ENCODE results near the gene UBXN6. TPM values are rescaled to one million over a fixed set of nuclear protein-coding genes. Genes with fewer than 3 reads are reported as not detected.

The UBXN6 gene
- total RNA-seq, 1 experiment from 2014 or later = 76.5 TPM

GRCh38 chr19:4502282-4503131 lies 44.9 kb upstream of the UBXN6 start:
- DNase-seq (ENCODE audit: low read depth, low spot score) = no peak
- Histone ChIP-seq H3K9me3 (ENCODE audit: control insufficient read depth in 1 of 2, insufficient read depth in 1 of 2, low read depth in 1 of 2, low read length in 2 of 2) (no peaks in the 10 kb centered on the region), H3K4me2 (ENCODE audit: low read length) (no peak overlapping the region), H3K4me3 (replicated peaks in 1 of 2; ENCODE audit: low read depth in 1 of 2, low read length in 2 of 2) (no peak overlapping the region), H3K9me2 (ENCODE audit: insufficient read depth) (no peaks in the 10 kb centered on the region), H3K4me1 (ENCODE audit: control insufficient read depth in 1 of 2, insufficient read depth in 2 of 2, low read length in 2 of 2) (peaks cover 0 to 11% of the 10 kb centered on the region in 2 experiments; a peak in 2 of 4 replicates), H3K27me3 (ENCODE audit: insufficient read depth, low read length) (no peaks in the 10 kb centered on the region), H3K9ac (ENCODE audit: low read length) (no peak overlapping the region), H2AFZ (ENCODE audit: low read depth, low read length, poor library complexity, severe bottlenecking) (no peak overlapping the region), H4K20me1 (ENCODE audit: insufficient read depth) (no peaks in the 10 kb centered on the region), H3K27ac (ENCODE audit: low read depth, low read length) (no peak overlapping the region), H3K36me3 (ENCODE audit: control insufficient read depth in 1 of 2, insufficient read depth in 2 of 2, low read length in 2 of 2) (peaks cover 0 to 4% of the 10 kb centered on the region in 2 experiments; a peak in 1 of 4 replicates), H3K79me2 (ENCODE audit: insufficient read depth, low read length) (no peaks in the 10 kb centered on the region)
- ATAC-seq = no peak
- ChIA-PET POLR2A (no interaction called here), RAD21 (ENCODE audit: low non-redundant PET in 1 of 2, low total read pairs in 2 of 2, uncharacterized antibody in 2 of 2, unreplicated experiment in 2 of 2) (no interaction called here), CTCF (no interaction called here)
- intact Hi-C loops (cut with micrococcal nuclease) = no loop called here
- no TSS peak for BruUV-seq (replicated peaks)
- no peak for TF ChIP-seq POLR2A (IDR thresholded peaks at IDR 0.05; ENCODE audit: borderline replicate concordance, extremely low read depth, insufficient read depth, insufficient read length)
- no peak for TF ChIP-seq SIN3A (IDR thresholded peaks at IDR 0.05; ENCODE audit: low read depth)
- TF ChIP-seq SRF (IDR thresholded peaks at IDR 0.05; ENCODE audit: low read depth) = no peak
- TF ChIP-seq TCF7L2 (IDR thresholded peaks at IDR 0.05; ENCODE audit: borderline replicate concordance, extremely low read depth, insufficient read depth, insufficient read length) = no peak
- TF ChIP-seq SP1 (IDR thresholded peaks at IDR 0.05; ENCODE audit: low read depth) = no peak
- no peak for TF ChIP-seq MAX (IDR thresholded peaks at IDR 0.05)
- no peak for TF ChIP-seq POLR2AphosphoS5 (IDR thresholded peaks at IDR 0.05; ENCODE audit: low read depth, low read length)
- TF ChIP-seq EGR1 (IDR thresholded peaks at IDR 0.05; ENCODE audit: low read depth) = no peak
- no peak for TF ChIP-seq ELF1 (IDR thresholded peaks at IDR 0.05; ENCODE audit: borderline replicate concordance, low read depth)
- no peak for TF ChIP-seq ZFX (IDR thresholded peaks at IDR 0.05)
- TF ChIP-seq CEBPB (IDR thresholded peaks at IDR 0.05; ENCODE audit: low read depth) = no peak
- no peak for TF ChIP-seq CTCF (IDR thresholded peaks at IDR 0.05 in 2 of 3, conservative IDR thresholded peaks at IDR 0.05 in 1 of 3; ENCODE audit: borderline replicate concordance in 1 of 3, insufficient read depth in 1 of 3, low read depth in 2 of 3, low read length in 2 of 3)
- TF ChIP-seq EZH2phosphoT487 (IDR thresholded peaks at IDR 0.05; ENCODE audit: borderline replicate concordance) = no peak
- TF ChIP-seq FOSL1 (IDR thresholded peaks at IDR 0.05; ENCODE audit: low read depth) = no peak
- TF ChIP-seq JUND (IDR thresholded peaks at IDR 0.05) = no peak
- TF ChIP-seq CBX3 (IDR thresholded peaks at IDR 0.05; ENCODE audit: low read depth) = no peak
- TF ChIP-seq EZH2 (IDR thresholded peaks at IDR 0.05) = no peak
- TF ChIP-seq, protein P1, sequence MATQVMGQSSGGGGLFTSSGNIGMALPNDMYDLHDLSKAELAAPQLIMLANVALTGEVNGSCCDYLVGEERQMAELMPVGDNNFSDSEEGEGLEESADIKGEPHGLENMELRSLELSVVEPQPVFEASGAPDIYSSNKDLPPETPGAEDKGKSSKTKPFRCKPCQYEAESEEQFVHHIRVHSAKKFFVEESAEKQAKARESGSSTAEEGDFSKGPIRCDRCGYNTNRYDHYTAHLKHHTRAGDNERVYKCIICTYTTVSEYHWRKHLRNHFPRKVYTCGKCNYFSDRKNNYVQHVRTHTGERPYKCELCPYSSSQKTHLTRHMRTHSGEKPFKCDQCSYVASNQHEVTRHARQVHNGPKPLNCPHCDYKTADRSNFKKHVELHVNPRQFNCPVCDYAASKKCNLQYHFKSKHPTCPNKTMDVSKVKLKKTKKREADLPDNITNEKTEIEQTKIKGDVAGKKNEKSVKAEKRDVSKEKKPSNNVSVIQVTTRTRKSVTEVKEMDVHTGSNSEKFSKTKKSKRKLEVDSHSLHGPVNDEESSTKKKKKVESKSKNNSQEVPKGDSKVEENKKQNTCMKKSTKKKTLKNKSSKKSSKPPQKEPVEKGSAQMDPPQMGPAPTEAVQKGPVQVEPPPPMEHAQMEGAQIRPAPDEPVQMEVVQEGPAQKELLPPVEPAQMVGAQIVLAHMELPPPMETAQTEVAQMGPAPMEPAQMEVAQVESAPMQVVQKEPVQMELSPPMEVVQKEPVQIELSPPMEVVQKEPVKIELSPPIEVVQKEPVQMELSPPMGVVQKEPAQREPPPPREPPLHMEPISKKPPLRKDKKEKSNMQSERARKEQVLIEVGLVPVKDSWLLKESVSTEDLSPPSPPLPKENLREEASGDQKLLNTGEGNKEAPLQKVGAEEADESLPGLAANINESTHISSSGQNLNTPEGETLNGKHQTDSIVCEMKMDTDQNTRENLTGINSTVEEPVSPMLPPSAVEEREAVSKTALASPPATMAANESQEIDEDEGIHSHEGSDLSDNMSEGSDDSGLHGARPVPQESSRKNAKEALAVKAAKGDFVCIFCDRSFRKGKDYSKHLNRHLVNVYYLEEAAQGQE (IDR thresholded peaks at IDR 0.05; ENCODE audit: low read depth) = no peak
- TF ChIP-seq ATF3 (IDR thresholded peaks at IDR 0.05) = no peak
